Left hindlimb (tissue), 1 donor: ENCODE measurements around the gene CALD1.
A peak's percentile ranks its signal among the peaks of the same experiment; 100 is the strongest.

ENCODE experiments used
- DNase-seq: peaks from one replicate; pipeline ENCODE4 v3.0.0-alpha.2; 2018

Gene CALD1

DNA sequence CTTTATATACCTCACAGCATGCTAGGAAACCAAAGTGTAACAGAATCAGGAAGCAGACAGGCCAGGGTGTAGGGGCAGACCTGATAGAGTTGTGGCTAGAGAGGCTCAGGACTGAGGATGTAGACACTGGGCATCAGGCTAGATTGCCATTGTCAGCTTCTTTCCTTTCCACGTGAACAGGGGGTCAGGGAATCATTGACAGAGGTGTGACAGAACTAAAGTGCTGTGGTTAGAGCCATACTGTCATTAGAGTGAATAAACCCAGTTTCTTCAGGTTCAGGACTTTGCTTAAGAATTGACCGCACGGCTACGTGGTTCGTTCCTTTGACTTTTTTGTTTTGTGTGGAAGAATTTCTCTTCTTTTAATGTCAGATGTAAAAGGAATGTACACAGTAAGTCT lies 90.7 kb downstream of the CALD1 start:
- no peak for DNase-seq

DNA sequence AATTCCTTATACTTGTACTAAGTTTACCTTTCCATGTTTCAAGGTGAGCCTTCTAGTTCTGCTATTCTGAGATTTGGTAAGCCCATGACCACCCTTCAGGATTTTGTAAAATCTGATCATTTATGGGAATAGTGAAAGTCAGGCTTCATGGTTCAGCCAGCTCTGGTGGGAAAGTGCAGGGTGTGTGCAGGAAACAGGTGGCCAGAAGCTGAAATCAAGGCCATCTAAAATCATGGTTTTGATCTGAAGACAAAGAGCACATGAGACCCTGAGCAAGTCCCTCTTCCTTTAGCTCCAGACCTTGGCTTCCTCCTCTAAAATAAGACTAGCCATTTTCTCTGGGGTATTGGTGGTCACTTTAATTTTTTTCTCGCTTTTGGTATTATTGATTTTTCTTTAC lies 91.3 kb downstream of the CALD1 start:
- DNase-seq, result no peak

DNA sequence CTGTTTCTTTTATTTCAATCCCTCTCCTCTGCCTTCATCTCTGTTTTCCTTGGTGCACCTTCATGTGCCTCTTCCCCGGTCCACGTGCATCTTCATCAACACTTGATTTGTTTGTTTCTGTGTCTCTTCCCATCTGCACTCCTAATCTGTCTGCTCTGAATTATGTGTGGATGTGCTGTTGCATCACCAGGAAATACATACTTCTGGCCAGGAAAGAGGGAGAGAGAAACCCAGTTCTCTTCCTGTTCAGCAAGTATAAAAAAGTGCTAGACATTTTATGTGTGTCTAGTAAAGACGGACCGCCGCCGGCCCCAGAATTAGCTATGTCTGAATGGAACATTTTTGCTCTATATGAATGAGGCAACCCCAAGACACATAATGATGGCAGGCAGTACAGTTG lies 93.8 kb downstream of the CALD1 start:
- no peak for DNase-seq

DNA sequence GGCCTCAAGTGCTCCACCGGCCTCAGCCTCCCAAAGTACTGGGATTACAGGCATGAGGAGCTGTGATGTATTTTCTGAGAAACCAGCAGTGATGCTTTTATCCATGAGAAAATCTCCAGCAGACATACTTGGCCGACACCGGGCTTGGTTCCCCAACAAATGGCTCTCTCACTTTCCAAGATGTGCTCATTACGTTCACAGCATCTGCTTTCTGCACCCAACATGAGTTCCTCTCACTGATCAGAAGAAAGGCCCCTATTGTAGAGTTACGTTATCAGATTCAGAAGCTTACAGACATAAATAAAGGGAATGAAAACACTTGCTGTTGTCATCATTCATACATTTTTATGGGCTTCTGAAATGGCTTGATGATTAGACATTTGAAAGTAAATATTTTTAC lies 95.0 kb downstream of the CALD1 start:
- DNase-seq, result no peak

DNA sequence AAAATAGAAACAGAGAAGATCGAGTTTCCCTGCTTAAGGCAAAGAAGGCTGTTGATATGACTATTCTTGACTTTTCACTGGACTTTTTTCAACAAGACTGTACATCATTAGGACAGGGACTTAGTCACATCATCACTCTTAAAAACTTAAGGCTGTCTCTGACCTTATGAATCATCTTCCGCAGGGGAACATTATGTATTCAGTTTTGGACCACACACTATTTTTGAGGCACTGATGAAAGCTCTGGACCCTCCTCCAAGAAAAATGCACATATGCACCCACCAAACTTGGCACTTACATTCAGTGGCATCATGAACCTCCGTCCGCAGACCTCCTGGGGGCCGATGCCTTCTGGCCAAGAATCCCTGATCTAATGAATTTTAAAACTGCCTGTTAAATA lies 96.4 kb downstream of the CALD1 start:
- no peak for DNase-seq

DNA sequence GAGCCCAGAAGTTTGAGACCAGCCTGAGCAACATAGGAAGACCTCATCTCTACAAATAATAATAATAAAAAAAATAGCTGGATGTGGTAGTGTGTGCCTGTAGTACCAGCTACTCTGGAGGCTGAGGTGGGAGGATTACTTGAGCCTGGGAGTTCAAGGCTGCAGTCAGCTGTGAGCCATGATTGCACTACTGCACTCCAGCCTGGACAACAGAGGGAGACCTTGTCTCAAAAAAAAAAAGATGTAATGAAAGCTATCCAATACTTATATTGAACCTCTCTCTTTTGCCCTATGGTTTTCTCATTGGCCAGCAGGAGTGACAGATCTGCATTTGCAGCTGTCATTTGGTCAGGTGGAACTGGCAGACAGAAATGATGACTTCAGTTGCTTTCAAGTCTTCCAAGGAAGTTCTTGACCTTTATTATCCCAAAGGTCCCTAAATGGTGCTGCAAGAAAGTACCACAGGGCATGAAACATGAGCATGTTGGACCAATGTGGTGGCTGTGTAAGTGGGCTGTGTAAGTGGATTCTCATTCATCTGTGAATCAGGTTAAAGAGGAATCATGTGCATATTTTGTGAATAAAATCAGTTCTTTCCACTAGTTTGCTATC lies 99.4 kb downstream of the CALD1 start:
- no peak for DNase-seq

DNA sequence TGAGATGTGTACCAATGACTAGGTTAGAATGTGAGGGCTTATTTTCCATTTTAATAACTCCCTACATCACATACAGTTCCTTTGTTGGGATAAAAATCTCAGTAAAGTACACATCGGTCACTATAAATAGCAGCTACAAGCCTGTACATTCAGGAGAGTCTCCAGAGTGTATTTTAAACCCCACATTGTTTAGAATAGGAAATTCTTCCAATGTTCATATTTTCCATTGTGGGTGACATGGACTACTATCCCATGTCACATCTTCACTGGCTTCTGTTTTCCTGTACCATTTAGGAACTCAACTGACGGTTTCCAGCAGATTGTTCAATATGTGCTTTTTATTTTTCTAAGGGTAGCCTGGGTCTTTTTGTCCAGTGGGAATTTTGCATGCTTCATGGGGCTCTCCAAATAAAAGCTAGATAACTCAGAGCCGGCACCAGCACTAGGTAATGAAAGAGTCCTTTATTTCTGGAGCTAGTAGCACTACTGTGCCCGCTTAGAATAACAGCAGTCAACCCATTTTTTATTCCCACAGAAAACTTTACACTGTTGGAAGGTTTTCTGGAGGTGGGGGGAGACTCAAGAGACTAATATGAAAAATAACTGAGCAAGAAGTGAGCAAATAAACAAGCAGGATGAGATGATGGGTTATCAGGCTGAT lies 100.5 kb downstream of the CALD1 start:
- no peak for DNase-seq

DNA sequence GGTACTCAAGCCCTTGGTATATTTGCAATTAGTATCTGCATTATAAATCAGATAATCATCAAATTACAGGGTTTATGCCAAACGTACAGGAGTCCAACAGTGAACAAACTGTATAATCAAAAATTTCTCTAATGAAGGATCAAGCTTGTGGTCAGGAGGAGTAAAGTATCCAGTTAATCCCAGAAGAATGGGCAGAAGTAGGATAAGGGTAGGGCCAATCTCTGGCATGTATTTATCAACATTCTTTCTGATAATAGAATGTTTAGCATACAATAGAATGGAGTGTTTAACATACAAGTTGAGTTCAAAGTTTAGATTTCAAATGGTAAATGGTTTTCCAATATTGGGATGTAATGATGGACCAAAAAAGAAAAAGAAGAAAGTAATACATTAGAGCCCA lies 103.0 kb downstream of the CALD1 start:
- DNase-seq, result no peak

DNA sequence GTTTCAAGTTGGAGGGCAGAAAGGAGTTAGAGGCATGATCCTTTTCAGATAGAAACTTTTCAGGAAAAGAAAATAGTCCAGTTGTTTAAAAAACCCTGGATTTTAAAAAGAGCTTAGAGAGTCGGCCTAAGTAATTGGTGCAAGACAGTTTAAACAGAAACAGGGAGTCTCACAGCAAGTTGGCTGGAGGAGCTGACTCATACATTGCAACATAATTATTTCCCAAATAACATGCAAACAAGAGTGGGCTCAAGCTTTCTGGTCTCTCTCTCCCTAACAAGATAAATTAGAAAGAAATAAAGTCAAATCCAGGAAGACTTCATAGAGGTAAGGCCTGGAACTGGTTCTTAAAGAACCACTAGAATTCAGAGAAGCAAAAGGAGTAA lies 106.5 kb downstream of the CALD1 start:
- DNase-seq, result no peak

DNA sequence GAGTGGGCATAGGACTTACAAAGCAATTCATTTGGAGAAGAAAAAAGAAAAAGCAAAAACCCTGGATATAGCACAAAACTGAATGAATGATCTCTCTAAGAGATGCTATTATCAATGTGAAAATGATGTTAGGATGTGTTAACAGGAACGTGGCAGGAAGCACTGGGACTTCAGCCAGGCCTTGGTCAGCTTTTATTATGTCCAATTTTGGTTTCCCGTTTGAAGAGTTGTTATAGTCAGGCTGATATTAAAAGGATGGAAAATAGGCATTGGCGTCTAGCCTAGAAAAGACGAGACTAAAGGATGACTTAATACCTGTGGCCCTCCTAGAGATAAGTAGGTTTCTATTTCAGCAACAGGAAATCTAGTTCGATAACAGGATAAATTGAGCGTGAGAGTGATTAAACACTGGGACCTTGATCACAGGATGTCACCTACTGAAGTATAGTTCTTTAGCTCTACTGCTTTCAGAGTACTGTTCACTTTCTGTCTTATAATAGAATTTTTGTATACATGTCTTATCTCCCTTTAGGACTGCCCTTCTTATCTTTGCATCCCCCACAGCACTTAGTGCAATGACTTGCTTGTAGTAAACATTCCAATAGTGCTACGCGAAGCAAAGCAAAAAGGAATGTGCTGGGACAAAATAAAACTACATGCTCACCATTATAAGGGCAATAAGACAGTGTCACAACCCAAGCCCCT lies 107.1 kb downstream of the CALD1 start:
- no peak for DNase-seq

DNA sequence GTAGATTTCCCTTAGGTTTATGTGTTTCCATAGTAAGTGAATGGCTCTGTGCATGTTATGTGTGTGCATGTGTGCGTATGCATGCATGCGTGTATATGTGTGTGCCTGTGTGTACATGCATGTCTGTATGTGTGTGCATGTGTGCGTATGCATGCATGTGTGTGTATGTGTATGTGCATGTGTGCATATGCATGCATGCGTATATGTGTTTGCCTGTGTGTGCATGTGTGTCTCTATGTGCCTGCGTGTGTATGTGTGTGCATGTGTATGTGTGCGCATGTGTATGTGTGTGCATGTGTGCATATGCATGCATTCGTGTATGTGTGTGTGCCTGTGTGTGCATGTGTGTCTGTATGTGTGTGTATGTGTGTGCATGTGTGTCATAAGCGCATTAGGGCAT lies 108.1 kb downstream of the CALD1 start:
- no peak for DNase-seq

DNA sequence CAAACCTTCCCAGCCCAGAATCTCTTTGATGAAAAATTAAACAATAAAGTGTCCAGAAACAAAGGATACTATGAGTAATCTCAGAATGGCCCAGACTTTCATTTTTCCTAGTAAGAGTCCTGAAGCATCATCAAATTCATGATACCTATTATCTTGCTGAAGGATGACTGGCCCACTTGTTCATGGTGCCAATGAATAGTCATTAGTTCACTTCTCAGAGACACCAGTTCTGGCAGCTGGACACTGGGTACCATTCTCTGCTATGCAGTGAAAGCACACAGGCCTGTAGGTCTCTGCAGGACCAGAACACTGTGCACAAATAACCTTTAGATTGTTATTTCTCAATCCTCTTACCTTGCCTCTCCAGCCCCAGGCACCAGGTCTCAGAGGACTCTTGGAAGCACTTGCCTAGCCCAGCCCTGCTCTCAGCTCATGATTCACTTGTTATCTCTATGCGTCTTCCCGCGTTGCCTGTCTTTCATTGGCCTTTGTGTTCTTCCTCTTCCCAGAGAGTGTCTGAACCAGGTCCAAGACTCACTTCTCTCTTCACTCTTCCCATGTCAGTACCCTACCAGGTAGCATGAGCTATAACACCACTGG lies 108.8 kb downstream of the CALD1 start:
- DNase-seq, result no peak

DNA sequence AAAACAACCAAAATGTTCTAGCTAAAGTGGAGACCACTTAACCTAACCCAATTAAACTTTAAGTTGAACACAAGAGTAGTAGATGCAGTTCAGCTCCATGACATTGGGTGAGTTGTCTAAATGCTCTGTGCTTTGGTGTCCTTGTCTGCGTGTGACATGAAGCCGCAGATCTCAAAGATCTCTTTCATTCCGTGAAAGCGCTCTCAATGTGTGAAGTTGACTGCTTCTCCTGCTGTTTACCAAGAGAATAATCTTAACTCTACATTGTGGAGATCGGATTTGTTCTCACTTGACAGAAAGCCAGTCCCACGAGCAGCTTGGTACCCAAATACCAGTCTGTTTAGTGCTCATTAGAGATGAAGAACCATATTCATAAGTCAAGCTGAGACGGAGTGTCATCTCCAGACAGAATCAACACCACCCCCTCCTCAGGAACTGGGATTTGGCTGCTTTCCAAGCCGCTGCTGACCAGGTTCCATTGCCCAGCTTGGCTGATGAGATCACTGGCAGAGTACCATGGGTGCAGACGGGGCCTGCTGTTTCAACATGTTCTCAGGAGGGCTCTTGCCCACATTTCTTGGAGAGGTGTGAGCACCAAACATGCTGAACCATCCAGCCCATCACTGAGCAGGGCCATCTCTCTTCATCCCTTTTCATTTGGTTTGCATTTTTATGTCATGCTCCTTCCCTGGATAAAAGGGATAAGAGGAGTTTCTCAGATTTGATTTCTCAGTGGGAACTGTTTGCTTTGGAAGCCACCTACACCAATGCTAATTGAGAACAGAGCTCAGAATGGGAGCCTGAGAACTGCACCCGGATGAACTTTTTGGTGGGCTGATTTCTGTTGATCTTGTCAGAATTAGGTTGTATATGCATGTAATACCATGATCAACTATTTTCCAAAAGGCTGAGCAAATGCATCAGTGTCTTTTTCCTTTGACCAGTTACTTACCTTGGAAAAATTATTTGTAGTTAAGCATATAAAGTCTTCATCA lies 111.1 kb downstream of the CALD1 start:
- no peak for DNase-seq

DNA sequence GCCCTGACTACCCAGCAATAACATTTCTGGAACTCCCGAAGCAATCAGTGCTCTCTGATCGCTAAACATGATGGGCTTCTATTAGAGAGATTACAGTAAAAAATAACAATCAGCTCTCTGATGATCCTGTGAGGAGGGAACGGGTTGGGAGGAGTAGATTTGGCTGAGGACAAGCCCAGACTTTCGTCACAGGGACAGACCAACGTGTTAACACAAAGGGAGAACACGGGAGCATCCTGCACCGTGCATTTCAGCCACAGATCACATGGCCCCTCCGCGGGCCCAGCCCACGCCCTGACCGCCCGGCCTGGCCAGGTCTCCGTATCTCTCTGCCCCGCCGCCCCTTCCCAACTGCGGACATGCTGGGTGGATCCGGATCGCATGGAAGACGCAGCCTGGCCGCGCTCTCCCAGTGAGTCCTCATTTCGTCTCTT lies 111.8 kb downstream of the CALD1 start:
- DNase-seq, result peak; percentile 91

DNA sequence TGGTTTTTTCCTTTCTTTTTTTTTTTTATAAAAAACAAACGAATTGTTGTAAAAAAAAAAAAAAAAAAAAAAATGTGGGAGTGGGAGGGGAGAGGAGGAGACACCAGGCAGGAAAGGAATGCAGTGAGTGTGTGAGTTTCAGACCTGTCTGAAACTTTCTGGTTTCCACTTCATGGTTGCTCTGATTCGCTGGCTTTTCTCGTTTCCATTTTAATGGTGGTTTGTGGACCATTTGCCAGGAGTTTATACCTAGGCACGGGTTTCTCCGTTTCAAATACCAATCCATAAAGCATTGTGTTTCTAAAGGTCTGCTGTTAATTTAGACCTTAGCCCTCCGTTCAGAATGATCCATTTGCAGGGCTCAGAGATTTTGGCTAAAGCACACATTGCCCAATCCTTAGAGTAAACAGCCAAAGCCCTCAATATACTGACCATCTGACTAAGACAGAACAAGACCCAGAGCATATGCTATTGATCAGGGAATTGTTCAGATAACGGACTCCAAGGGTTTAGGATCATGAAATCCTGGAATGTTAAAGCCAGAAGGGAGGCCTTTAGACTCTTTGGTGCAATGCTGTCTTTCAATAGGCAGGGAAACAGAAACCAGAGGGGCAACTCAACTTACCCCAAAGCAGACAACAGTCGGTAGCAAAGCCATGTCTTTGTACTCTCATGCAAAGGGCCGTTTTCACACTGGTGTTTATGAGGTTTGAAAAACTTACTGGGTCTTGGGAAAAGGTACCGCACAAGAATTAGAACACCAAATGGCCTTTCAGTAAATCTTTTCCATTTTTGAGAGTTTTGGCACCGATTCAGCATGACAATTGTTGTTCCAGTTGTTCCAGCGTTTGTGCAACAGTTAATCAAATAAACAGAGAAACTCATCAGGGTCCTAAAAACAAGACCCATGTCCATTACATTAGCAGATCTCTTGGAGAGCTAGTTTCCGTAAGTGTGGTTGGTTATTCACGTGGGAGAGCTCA lies 112.6 kb downstream of the CALD1 start:
- DNase-seq, result no peak

DNA sequence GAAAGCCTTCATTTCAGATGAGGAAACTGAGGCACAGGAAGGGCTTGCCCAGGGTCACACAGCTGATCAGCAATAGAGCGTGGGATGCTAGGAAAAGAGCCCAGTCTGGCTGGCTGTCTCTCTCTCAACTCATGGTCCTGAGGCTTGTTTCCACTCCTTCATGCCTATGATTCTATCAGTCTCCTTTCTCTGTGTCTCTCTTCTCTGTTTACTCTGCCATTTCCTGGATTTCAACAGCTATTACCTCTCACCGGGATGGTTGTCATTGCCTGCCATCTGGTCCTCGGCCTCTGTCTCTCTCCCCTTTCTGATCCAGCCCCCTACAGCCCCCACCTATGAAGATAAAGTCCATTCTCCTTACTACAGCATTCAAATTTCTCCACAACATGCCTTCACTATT lies 113.5 kb downstream of the CALD1 start:
- no peak for DNase-seq

DNA sequence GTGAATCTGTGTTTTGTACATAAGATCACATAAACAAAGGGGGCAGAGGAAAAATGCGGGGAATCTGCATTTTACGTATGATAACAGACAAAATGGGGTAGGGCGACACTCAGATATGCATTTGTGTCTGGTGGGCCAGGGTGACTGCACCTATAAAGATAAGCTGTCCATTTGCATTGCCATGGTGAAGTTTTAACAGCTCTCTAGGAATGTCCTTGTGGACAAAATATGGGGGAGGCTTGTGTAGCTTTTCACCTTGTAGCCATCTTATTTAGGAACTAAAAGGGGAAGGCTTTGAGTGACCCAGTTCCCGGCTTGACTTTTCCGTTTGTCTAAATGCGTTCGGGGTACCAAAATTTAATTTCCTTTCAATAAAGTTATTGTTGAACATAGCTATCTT lies 114.5 kb downstream of the CALD1 start:
- DNase-seq, result no peak

DNA sequence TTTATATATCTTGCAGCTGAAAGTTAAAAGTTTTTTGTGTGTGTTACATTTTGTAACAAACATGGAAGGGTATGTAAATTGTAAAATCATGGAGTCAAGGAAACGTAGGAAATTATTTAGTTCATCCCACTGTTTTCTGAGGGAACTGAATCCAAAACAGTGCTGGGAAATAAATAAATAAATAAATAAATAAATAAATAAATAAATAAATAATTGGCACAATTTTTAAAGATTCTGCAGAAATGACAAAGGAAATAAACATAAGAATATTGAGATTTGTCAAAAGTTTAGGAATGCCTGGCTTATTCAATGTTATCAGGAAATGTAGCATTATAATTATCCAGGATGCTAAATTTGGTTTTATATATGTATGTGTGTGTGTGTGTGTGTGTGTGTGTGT lies 115.5 kb downstream of the CALD1 start:
- no peak for DNase-seq

DNA sequence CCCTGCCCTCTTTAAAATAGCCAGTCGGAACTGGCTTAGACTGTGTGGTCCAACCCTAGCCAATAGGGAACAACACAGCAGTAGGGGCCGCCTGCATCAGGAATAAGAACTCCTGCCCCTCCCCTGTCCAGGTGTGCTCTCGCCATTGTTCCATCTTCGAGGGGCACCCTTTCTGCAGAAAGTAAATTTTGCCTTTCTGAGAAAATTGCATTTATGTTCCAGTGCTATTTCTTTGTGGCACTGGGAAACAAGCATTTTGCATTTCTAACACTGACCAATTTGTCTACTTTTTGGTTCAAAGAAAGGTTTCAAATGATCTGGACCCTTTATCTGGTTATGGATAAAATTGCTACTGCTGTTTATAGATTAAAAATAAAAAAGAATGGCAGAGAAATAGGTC lies 116.6 kb downstream of the CALD1 start:
- no peak for DNase-seq

DNA sequence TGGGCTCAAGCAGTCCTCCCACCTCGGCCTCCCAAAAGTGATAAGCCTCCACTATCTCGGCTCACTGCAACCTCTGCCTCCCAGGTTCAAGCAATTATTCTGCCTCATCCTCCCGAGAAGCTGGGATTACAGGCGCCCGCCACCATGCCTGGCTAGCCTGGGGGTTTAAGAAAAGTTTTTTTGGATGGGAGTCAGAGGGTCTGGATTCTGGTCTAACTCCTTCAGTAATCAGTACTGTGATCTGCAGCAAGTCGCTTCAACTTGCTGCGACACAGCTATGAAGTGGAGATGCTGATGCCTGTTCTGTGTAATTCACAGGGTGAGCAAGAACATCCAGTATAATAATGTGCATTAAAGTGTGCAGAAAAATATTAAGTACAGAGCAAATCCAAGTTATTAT lies 118.5 kb downstream of the CALD1 start:
- no peak for DNase-seq

DNA sequence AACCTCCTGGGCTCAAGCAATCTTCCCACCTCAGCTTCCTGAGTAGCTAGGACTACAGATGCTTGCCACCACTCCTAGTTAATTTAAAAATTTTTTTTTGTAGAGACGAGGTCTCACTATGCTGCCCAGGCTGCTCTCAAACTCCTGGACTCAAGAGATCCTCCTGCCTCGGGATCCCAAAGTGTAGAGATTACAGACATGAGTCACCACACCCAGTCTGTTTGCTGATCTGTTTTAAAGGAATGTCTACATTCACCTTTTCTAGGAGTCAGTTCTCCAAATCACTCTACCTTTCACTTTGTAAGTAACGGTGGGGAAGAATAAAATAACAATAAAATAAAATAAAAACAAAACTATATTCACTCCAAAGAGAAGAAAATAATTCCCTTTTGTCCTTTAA lies 120.3 kb downstream of the CALD1 start:
- no peak for DNase-seq
